NCI-H1694 treated with DMSO at 0.1 percent for 48 hours (cell line): ENCODE measurements around the gene CNDP2.

ENCODE experiments used
- DNase-seq: peaks from one replicate; lab custom pipeline; 2025; lab: John Stamatoyannopoulos, UW

Gene CNDP2

GRCh38 chr18:74571895-74572680 is 75.9 kb downstream of the CNDP2 start:
- no peak for DNase-seq

- DNase-seq, result no peak
These were observed 76.9 kb downstream of the CNDP2 start for GRCh38 chr18:74573053-74573452.
